SH-SY5Y (cell line): ENCODE data around the gene DDX49.

Experiments
- GATA2 ChIP-seq: IDR thresholded peaks from 2 replicates; pipeline ENCODE4 v1.6.1; 2011; ENCODE audit warnings: mild to moderate bottlenecking, low read depth, low read length
- GATA3 ChIP-seq: IDR thresholded peaks from 2 replicates; pipeline ENCODE4 v1.6.1; 2011; ENCODE audit warnings: low read depth, mild to moderate bottlenecking, low read length, moderate library complexity

- TF ChIP-seq GATA3 (no peak), GATA2 (no peak)
Observed at GRCh38 chr19:18913466-18913865, 6.0 kb upstream of the DDX49 start.
